CD4-positive, alpha-beta memory T cell (primary cell): ENCODE results near the gene HID1. TPM values are rescaled to one million over a fixed set of nuclear protein-coding genes. Genes with fewer than 3 reads are reported as not detected.
A peak's percentile ranks its signal among the peaks of the same experiment; 100 is the strongest.

Experiments
- CTCF ChIA-PET: fragments of 350-600 bp; sonication (Branson Sonifier 250); formaldehyde crosslinking; loops from one replicate; lab custom pipeline; 2021; ENCODE audit warnings: inconsistent platforms; ENCODE audit not compliant: partially characterized antibody; lab: Charles Lee
- POLR2A ChIA-PET: fragments of 350-600 bp; sonication (Branson Sonifier 250); formaldehyde crosslinking; loops from one replicate; lab custom pipeline; 2021; ENCODE audit not compliant: partially characterized antibody; lab: Charles Lee
- DNase-seq, 5 donors: peaks; one replicate each; pipeline versions ENCODE4 v3.0.0 to v3.0.0-alpha.2; 2020 to 2022; ENCODE audit warnings: mixed read lengths in 1 of 5
- H3K27ac ChIP-seq: one replicate; pipeline ENCODE4 v1.7.0; 2013; ENCODE audit warnings: low read depth, low read length
- H3K27me3 ChIP-seq: 2 replicates; pipeline ENCODE4 v1.7.0; 2013; ENCODE audit warnings: mild to moderate bottlenecking, low read length, moderate library complexity; ENCODE audit not compliant: insufficient read depth
- H3K36me3 ChIP-seq: 2 replicates; pipeline ENCODE4 v1.7.0; 2013; ENCODE audit warnings: mild to moderate bottlenecking, low read length, moderate library complexity; ENCODE audit not compliant: insufficient read depth
- H3K4me1 ChIP-seq: 2 replicates; pipeline ENCODE4 v1.7.0; 2013; ENCODE audit warnings: mild to moderate bottlenecking, low read length, moderate library complexity; ENCODE audit not compliant: insufficient read depth
- H3K4me3 ChIP-seq, 2 donors: one replicate each; pipeline ENCODE4 v1.7.0; 2013; ENCODE audit warnings: low read length in 2 of 2, mild to moderate bottlenecking in 1 of 2
- H3K9me3 ChIP-seq, 2 donors: one replicate each; pipeline ENCODE4 v1.7.0; 2013; ENCODE audit warnings: low read length in 2 of 2, control low read depth in 1 of 2; ENCODE audit not compliant: control insufficient read depth in 1 of 2
- H3K27ac Mint-ChIP-seq, 7 donors: one replicate each; pipeline ENCODE4 v1.8.0; 2020 to 2021; ENCODE audit warnings: mixed read lengths in 7 of 7, mild to moderate bottlenecking in 6 of 7, inconsistent platforms in 3 of 7, moderate library complexity in 3 of 7
- H3K27me3 Mint-ChIP-seq, 2 donors: one replicate each; pipeline ENCODE4 v1.8.0; 2020 to 2021; ENCODE audit warnings: mixed read lengths in 2 of 2
- H3K36me3 Mint-ChIP-seq, 2 donors: one replicate each; pipeline ENCODE4 v1.8.0; 2020 to 2021; ENCODE audit warnings: mixed read lengths in 2 of 2, inconsistent platforms in 1 of 2, mild to moderate bottlenecking in 1 of 2
- H3K4me1 Mint-ChIP-seq, 4 donors: one replicate each; pipeline ENCODE4 v1.8.0; 2020 to 2021; ENCODE audit warnings: mixed read lengths in 4 of 4, mild to moderate bottlenecking in 1 of 4
- H3K4me3 Mint-ChIP-seq, 8 donors: one replicate each; pipeline ENCODE4 v1.8.0; 2020 to 2021; ENCODE audit warnings: mixed read lengths in 8 of 8, mild to moderate bottlenecking in 7 of 8, moderate library complexity in 6 of 8, inconsistent platforms in 3 of 8
- H3K9me3 Mint-ChIP-seq, 8 donors: one replicate each; pipeline ENCODE4 v1.8.0; 2020 to 2021; ENCODE audit warnings: mixed read lengths in 8 of 8, mild to moderate bottlenecking in 5 of 8, inconsistent platforms in 3 of 8, moderate library complexity in 1 of 8
- intact Hi-C: fragments of 100-400 bp; cut with micrococcal nuclease; formaldehyde crosslinking; loops from one replicate; pipeline ENCODE4 v1.15.1; 2023
- polyA plus RNA-seq, 2 donors: library from polyadenylated mRNA; unstranded; fragments of 300-500 nt; fragmentation: Illumina TruSeq; gene quantifications; one replicate each; pipeline ENCODE4 v1.2.3, GENCODE V29; 2021
- total RNA-seq, 2 experiments: library from RNA; stranded (reverse); gene quantifications; one replicate each; pipeline ENCODE4 v1.2.3, GENCODE V29; 2021

The HID1 gene
- total and polyA plus RNA-seq, 4 experiments from 2014 or later = 3.0 to 19.5 (median 11.3) TPM

GRCh38 chr17:74903034-74903433 is 69.5 kb downstream of the HID1 start:
- CTCF ChIA-PET = no interaction called here
- H3K4me1 Mint-ChIP-seq = peaks cover 0 to 3% (median under 1%) of the 10 kb centered on the region in 4 donors

GRCh38 chr17:74901353-74902135 is 71.0 kb downstream of the HID1 start:
- Mint-ChIP-seq H3K36me3 (no peaks in the 10 kb centered on the region), H3K9me3 (no peaks in the 10 kb centered on the region), H3K27me3 (peaks cover 15 to 19% of the 10 kb centered on the region in 2 donors), H3K4me3 (no peak overlapping the region), H3K4me1 (peaks cover 0 to 3% (median under 1%) of the 10 kb centered on the region in 4 donors), H3K27ac (peak overlapping the region in 1 of 7 donors; percentile 13)
- Histone ChIP-seq H3K27ac (no peak overlapping the region), H3K27me3 (no peaks in the 10 kb centered on the region), H3K4me1 (no peaks in the 10 kb centered on the region), H3K9me3 (no peaks in the 10 kb centered on the region), H3K4me3 (no peak overlapping the region), H3K36me3 (no peaks in the 10 kb centered on the region)
- intact Hi-C loops = no loop called here
- CTCF ChIA-PET = no interaction called here
- DNase-seq = no peak
- POLR2A ChIA-PET = no interaction called here

More at GRCh38 chr17:74903034-74903433, 69.5 kb downstream of the HID1 start:
- Mint-ChIP-seq H3K27me3 (peaks cover 12 to 16% of the 10 kb centered on the region in 2 donors), H3K9me3 (no peaks in the 10 kb centered on the region), H3K4me3 (no peak overlapping the region), H3K27ac (no peak overlapping the region), H3K36me3 (no peaks in the 10 kb centered on the region)
- Histone ChIP-seq H3K4me1 (no peaks in the 10 kb centered on the region), H3K4me3 (no peak overlapping the region), H3K27ac (no peak overlapping the region), H3K36me3 (no peaks in the 10 kb centered on the region), H3K27me3 (no peaks in the 10 kb centered on the region), H3K9me3 (no peaks in the 10 kb centered on the region)
- no peak for DNase-seq
- intact Hi-C loops = no loop called here
- POLR2A ChIA-PET = no interaction called here

Other genes with a start within 250 kb of the HID1 start
- gene RAB37, start 235.5 kb downstream of the HID1 start, total RNA-seq = 10 to 100 TPM; 23.2 to 25.9 TPM
- gene RAB37, start 235.5 kb downstream of the HID1 start, polyA plus RNA-seq = 10 to 100 TPM; 47.8 to 52.3 TPM
- 100 to 1,000 TPM; 202 to 209 TPM for gene NHERF1, start 224.1 kb downstream of the HID1 start, total RNA-seq
- gene NHERF1, start 224.1 kb downstream of the HID1 start, polyA plus RNA-seq = 100 to 1,000 TPM; 324 to 448 TPM
- 10 to 100 TPM; 60.0 to 70.3 TPM for gene NAT9, start 196.4 kb downstream of the HID1 start, total RNA-seq
- gene NAT9, start 196.4 kb downstream of the HID1 start, polyA plus RNA-seq = 10 to 100 TPM; 11.9 to 19.1 TPM
- gene GRIN2C, start 112.9 kb downstream of the HID1 start, total RNA-seq = under 1 TPM in 1 of 2 experiments, not detected in 1; 0.09 TPM
- gene GRIN2C, start 112.9 kb downstream of the HID1 start, polyA plus RNA-seq = not detected
- 10 to 100 TPM; 16.6 to 21.8 TPM for gene FDXR, start 99.8 kb downstream of the HID1 start, total RNA-seq
- gene FDXR, start 99.8 kb downstream of the HID1 start, polyA plus RNA-seq = 1 to 10 TPM; 2.7 to 4.6 TPM
- not detected for gene FADS6, start 79.1 kb downstream of the HID1 start, total RNA-seq
- gene FADS6, start 79.1 kb downstream of the HID1 start, polyA plus RNA-seq = not detected
- gene USH1G, start 49.5 kb downstream of the HID1 start, total RNA-seq = not detected
- gene USH1G, start 49.5 kb downstream of the HID1 start, polyA plus RNA-seq = not detected
- gene OTOP2, start 48.5 kb downstream of the HID1 start, total RNA-seq = not detected
- not detected for gene OTOP2, start 48.5 kb downstream of the HID1 start, polyA plus RNA-seq
- gene OTOP3, start 36.9 kb downstream of the HID1 start, total RNA-seq = not detected
- not detected for gene OTOP3, start 36.9 kb downstream of the HID1 start, polyA plus RNA-seq
- gene CDR2L, start 14.9 kb upstream of the HID1 start, total RNA-seq = under 1 TPM; 0.08 to 0.20 TPM
- not detected for gene CDR2L, start 14.9 kb upstream of the HID1 start, polyA plus RNA-seq
- gene MRPL58, start 39.9 kb upstream of the HID1 start, total RNA-seq = 10 to 100 TPM; 22.6 to 26.7 TPM
- gene MRPL58, start 39.9 kb upstream of the HID1 start, polyA plus RNA-seq = 10 to 100 TPM; 56.5 to 62.2 TPM
- 100 to 1,000 TPM; 167 to 171 TPM for gene ATP5PD, start 74.2 kb upstream of the HID1 start, total RNA-seq
- 100 to 1,000 TPM; 428 to 552 TPM for gene ATP5PD, start 74.2 kb upstream of the HID1 start, polyA plus RNA-seq
- gene KCTD2, start 74.5 kb upstream of the HID1 start, total RNA-seq = 10 to 100 TPM; 31.1 to 31.7 TPM
- 10 to 100 TPM in 1 of 2 donors, 1 to 10 TPM in 1; 2.3 to 11.6 TPM for gene KCTD2, start 74.5 kb upstream of the HID1 start, polyA plus RNA-seq
- 10 to 100 TPM; 12.5 to 13.9 TPM for gene SLC16A5, start 115.2 kb upstream of the HID1 start, total RNA-seq
- 1 to 10 TPM; 2.9 to 3.7 TPM for gene SLC16A5, start 115.2 kb upstream of the HID1 start, polyA plus RNA-seq
- 10 to 100 TPM; 20.0 to 21.9 TPM for gene ARMC7, start 137.2 kb upstream of the HID1 start, total RNA-seq
- gene ARMC7, start 137.2 kb upstream of the HID1 start, polyA plus RNA-seq = 1 to 10 TPM; 1.3 to 3.5 TPM
- gene NT5C, start 159.0 kb upstream of the HID1 start, total RNA-seq = 10 to 100 TPM; 40.1 to 46.6 TPM
- 10 to 100 TPM; 22.4 to 32.6 TPM for gene NT5C, start 159.0 kb upstream of the HID1 start, polyA plus RNA-seq
- gene JPT1, start 181.8 kb upstream of the HID1 start, total RNA-seq = 10 to 100 TPM; 37.8 to 38.9 TPM
- gene JPT1, start 181.8 kb upstream of the HID1 start, polyA plus RNA-seq = 100 to 1,000 TPM; 105 to 130 TPM
- 100 to 1,000 TPM; 255 to 264 TPM for gene SUMO2, start 210.2 kb upstream of the HID1 start, total RNA-seq
- gene SUMO2, start 210.2 kb upstream of the HID1 start, polyA plus RNA-seq = 100 to 1,000 TPM; 302 to 416 TPM
- gene NUP85, start 232.9 kb upstream of the HID1 start, total RNA-seq = 100 to 1,000 TPM; 137 to 164 TPM
- 10 to 100 TPM; 33.4 to 49.1 TPM for gene NUP85, start 232.9 kb upstream of the HID1 start, polyA plus RNA-seq